Activated CD8-positive, alpha-beta memory T cell treated with anti-CD3 and anti-CD28 coated beads, Interleukin-2, amount 50 U/mL, for 1 hour (primary cell): ENCODE measurements around the gene GPC3.

Source experiments
- DNase-seq: peaks from one replicate; pipeline ENCODE4 v3.0.0-alpha.2; 2020; ENCODE audit errors: extremely low read depth

GPC3 gene

DNA sequence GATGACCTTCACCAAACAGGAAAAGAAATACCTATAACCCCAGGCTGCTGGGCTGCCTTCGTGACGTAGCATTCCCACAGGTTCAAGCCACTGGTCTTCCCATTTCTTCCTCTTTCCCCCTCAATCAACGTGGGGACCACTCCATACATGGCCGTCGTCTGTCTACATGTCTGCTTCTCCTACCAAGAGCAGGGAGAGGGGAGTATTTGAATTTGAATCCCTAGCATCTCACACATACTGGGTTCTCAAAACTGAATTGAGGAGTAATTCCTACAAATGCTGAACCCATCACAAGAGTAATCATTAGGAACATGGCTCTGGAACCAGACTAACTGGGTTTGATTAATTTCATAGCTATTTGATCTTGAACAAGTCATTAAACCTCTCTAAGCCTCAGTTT lies 17.3 kb downstream of the GPC3 start:
- no peak for DNase-seq

GRCh38 chrX:133966199-133966598 lies 19.2 kb downstream of the GPC3 start:
- DNase-seq = no peak

- DNase-seq = no peak
Observed at GRCh38 chrX:133965321-133965720, 20.1 kb downstream of the GPC3 start.

- DNase-seq = no peak
Observed at GRCh38 chrX:133961046-133961445, 24.3 kb downstream of the GPC3 start.

- no peak for DNase-seq
Observed at GRCh38 chrX:133959972-133960371, 25.4 kb downstream of the GPC3 start.

GRCh38 chrX:133958997-133959688 lies 26.3 kb downstream of the GPC3 start:
- DNase-seq = no peak

DNA sequence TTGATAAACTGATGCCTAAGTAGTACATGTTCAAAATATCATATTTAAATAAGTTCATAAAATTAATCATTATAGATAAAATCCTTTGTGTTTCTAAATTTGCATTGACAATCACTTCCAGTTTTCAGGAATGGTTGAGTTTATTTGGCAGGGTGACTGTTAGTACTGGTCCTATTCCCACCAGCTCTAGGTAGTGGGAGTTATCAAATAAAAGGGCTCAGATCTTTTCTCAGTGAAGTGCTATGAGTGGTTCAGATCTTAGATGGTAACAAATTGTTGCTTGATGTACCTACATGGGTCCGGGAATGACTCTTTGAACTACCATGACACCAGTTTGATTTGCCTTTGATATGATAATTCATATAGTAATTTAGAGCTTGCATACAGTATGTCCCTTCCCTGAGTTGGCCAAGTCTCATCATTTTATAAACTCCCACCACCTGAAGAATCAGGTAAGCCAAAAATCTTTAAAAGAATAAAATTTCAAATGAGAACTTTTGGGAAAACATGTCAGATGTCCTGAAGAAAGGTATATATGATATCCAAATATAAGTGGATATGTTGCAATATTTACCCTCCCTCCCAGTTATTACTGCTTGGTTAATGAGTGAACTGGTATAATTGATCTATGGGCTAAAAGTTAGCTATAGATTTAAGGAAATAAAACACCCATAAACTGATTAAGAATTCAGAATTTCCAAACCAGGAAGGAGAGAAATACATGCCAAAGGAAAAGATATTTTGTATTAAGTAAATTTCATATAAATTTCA lies 28.6 kb downstream of the GPC3 start:
- no peak for DNase-seq

GRCh38 chrX:133953785-133954355 lies 31.5 kb downstream of the GPC3 start:
- no peak for DNase-seq

GRCh38 chrX:133953078-133953477 lies 32.3 kb downstream of the GPC3 start:
- DNase-seq = no peak

- no peak for DNase-seq
Observed at GRCh38 chrX:133951098-133951497, 34.3 kb downstream of the GPC3 start.

DNA sequence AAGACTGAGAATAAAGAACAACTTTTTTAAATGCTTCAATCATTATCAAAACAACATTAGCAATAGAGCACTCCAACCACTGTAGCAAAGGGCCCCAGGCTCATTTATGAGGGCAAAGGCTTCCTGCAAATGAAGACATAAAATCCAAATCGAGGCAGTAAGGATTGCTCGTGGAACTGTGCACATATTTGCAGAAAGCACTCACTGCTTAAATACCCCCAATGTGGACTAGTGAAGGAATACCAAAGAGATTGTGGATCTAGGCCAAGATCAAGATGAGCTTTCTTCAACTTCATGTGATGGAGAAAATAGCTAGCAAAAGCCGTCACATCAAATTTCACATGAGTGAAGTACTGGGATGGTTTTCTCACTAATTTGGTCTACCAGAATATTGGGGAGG lies 35.2 kb downstream of the GPC3 start:
- DNase-seq = no peak

GRCh38 chrX:133948895-133949294 lies 36.5 kb downstream of the GPC3 start:
- no peak for DNase-seq

- no peak for DNase-seq
Observed at GRCh38 chrX:133947996-133948395, 37.4 kb downstream of the GPC3 start.

GRCh38 chrX:133947022-133947421 lies 38.4 kb downstream of the GPC3 start:
- DNase-seq = no peak

GRCh38 chrX:133943507-133943906 lies 41.9 kb downstream of the GPC3 start:
- no peak for DNase-seq

- DNase-seq = no peak
Observed at GRCh38 chrX:133939655-133940302, 45.6 kb downstream of the GPC3 start.

GRCh38 chrX:133938530-133938929 lies 46.9 kb downstream of the GPC3 start:
- no peak for DNase-seq

- DNase-seq = no peak
Observed at GRCh38 chrX:133937022-133937421, 48.4 kb downstream of the GPC3 start.

DNA sequence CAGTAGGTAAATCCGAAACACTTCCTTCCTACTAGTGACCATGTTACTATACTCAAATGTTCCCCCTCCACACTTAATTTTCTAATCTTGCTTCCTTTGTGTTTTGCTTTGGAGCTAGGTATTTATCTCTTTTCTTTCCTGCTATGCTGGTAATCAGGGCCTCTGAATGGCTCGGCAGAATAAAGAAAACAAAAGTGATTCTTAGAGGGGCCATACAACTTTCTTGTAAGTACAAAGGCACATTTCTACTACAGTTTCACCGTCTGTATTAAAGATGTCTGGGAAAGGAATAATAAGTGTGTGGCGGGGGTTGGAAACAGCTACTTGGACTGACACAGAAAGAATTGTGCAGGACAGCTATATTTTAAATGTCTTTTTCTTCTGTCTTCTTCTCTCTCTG lies 50.3 kb downstream of the GPC3 start:
- DNase-seq = no peak

GRCh38 chrX:133933316-133933715 lies 52.1 kb downstream of the GPC3 start:
- DNase-seq = no peak

- no peak for DNase-seq
Observed at GRCh38 chrX:133929836-133930464, 55.4 kb downstream of the GPC3 start.

- DNase-seq = no peak
Observed at GRCh38 chrX:133928365-133928764, 57.0 kb downstream of the GPC3 start.
